Stomach (tissue), 9 donors: Measurements from ENCODE around the gene MSANTD2. TPM values are rescaled to one million over a fixed set of nuclear protein-coding genes. Genes with fewer than 3 reads are reported as not detected.

Experiments used
- DNase-seq, 2 donors: peaks; one replicate each; pipeline versions ENCODE4 v3.0.0 to v3.0.0-alpha.2; 2013 to 2019
- H3K27ac ChIP-seq, 5 donors: fragments of 200-600 bp in 4 of 5; sonication (generic) in 4 of 5; one replicate each; pipeline ENCODE4 v1.5.1; 2013 to 2019; ENCODE audit warnings: mild to moderate bottlenecking in 1 of 5, moderate library complexity in 1 of 5
- H3K27me3 ChIP-seq, 3 donors: fragments of 200-600 bp; sonication (generic); one replicate each; pipeline ENCODE4 v1.5.1; 2017 to 2019; ENCODE audit warnings: mixed run types in 1 of 3
- H3K36me3 ChIP-seq, 4 donors: fragments of 200-600 bp; sonication (generic); 1 replicate in 3 of 4; 2 replicates in 1 of 4; pipeline ENCODE4 v1.5.1; 2016 to 2019
- H3K4me1 ChIP-seq, 4 donors: fragments of 200-600 bp; sonication (generic); one replicate each; pipeline ENCODE4 v1.5.1; 2016 to 2019
- H3K4me3 ChIP-seq, 4 donors: fragments of 200-600 bp; sonication (generic) in 3 of 4; one replicate each; pipeline ENCODE4 v1.5.1; 2016 to 2019; ENCODE audit warnings: mild to moderate bottlenecking in 1 of 4
- H3K9me3 ChIP-seq, 4 donors: fragments of 200-600 bp; sonication (generic); one replicate each; pipeline ENCODE4 v1.5.1; 2016 to 2019
- EP300 ChIP-seq: sonication (generic); formaldehyde crosslinking; IDR thresholded peaks from one replicate; pipeline ENCODE4 v1.6.1; 2017; ENCODE audit warnings: antibody characterized with exemption
- POLR2A ChIP-seq, 4 donors: fragments of 450-650 bp; IDR thresholded peaks; one replicate each; pipeline ENCODE4 v1.6.1; 2016; ENCODE audit warnings: antibody characterized with exemption in 4 of 4, control low read depth in 2 of 4, mild to moderate bottlenecking in 1 of 4, moderate library complexity in 1 of 4
- POLR2AphosphoS5 ChIP-seq, 3 donors: sonication (generic); formaldehyde crosslinking; IDR thresholded peaks; one replicate each; pipeline ENCODE4 v1.6.1; 2016; ENCODE audit warnings: antibody characterized with exemption in 3 of 3
- WGBS, 5 donors: extraction: QIAGEN DNeasy Blood & Tissue Kit in 3 of 5; methylation state at CpG; one replicate each; pipeline versions ENCODE4 v1.1.5 to v1.1.7; 2013 to 2018; 5-methylcytosine and 5-hydroxymethylcytosine counted together
- intact Hi-C: fragments of 100-400 bp; cut with DNase I; formaldehyde crosslinking; loops from one replicate; pipeline ENCODE4 v1.15.1; 2023; ENCODE audit warnings: low total_unique reads
- polyA plus RNA-seq, 3 donors: library from polyadenylated mRNA; stranded (reverse); fragments of 200-250 nt; gene quantifications; one replicate each; pipeline ENCODE4 v1.2.3, GENCODE V29; 2013
- total RNA-seq, 5 donors: library from RNA; depleted of rRNA; stranded (reverse); fragments of >200 nt; gene quantifications; one replicate each; pipeline versions ENCODE4 v1.1.0 to v1.2.3, GENCODE V29; 2014 to 2016
- TF ChIP-seq, protein P1 (sequence below), 7 experiments: fragments of 450-650 bp in 4 of 7; fragments of 200-600 bp in 3 of 7; sonication (generic) in 3 of 7; IDR thresholded peaks; one replicate each; pipeline ENCODE4 v1.5.1; 2016 to 2019; ENCODE audit warnings: antibody characterized with exemption in 7 of 7, control low read depth in 2 of 7, mild to moderate bottlenecking in 1 of 7
- donor health status: healthy with polysubstance abuse.
- donor health status: Bipolar disorder and iron deficiency.
- donor health status: healthy.

The MSANTD2 gene
- total and polyA plus RNA-seq, 8 donors, result 2.8 to 40.2 (median 8.3) TPM

GRCh38 chr11:124807660-124808270, 7.6 kb upstream of the MSANTD2 start:
- intact Hi-C loops, result no loop called here
- no peak overlapping the region for H3K4me3 ChIP-seq
- TF ChIP-seq POLR2A (IDR thresholded peaks at IDR 0.05), result no peak
- no peak for TF ChIP-seq EP300
- TF ChIP-seq, protein P1, sequence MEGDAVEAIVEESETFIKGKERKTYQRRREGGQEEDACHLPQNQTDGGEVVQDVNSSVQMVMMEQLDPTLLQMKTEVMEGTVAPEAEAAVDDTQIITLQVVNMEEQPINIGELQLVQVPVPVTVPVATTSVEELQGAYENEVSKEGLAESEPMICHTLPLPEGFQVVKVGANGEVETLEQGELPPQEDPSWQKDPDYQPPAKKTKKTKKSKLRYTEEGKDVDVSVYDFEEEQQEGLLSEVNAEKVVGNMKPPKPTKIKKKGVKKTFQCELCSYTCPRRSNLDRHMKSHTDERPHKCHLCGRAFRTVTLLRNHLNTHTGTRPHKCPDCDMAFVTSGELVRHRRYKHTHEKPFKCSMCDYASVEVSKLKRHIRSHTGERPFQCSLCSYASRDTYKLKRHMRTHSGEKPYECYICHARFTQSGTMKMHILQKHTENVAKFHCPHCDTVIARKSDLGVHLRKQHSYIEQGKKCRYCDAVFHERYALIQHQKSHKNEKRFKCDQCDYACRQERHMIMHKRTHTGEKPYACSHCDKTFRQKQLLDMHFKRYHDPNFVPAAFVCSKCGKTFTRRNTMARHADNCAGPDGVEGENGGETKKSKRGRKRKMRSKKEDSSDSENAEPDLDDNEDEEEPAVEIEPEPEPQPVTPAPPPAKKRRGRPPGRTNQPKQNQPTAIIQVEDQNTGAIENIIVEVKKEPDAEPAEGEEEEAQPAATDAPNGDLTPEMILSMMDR (IDR thresholded peaks at IDR 0.05), result no peak
- TF ChIP-seq POLR2AphosphoS5 (IDR thresholded peaks at IDR 0.05), result no peak
- no peak overlapping the region for H3K27ac ChIP-seq
- peaks cover 8 to 23% (median 17%) of the 10 kb centered on the region in 4 donors for H3K36me3 ChIP-seq
- DNase-seq, result no peak
- H3K9me3 ChIP-seq, result no peaks in the 10 kb centered on the region
- no peaks in the 10 kb centered on the region for H3K4me1 ChIP-seq
- H3K27me3 ChIP-seq, result no peaks in the 10 kb centered on the region
- WGBS, 5 donors, result 83 to 94% (median 88%) methylated on average over 6 of the region's 6 CpGs

GRCh38 chr11:124807201-124807600, 7.0 kb upstream of the MSANTD2 start:
- H3K4me1 ChIP-seq, result no peaks in the 10 kb centered on the region
- no peaks in the 10 kb centered on the region for H3K27me3 ChIP-seq
- no peak overlapping the region for H3K4me3 ChIP-seq
- TF ChIP-seq, protein P1 (IDR thresholded peaks at IDR 0.05), result no peak
- TF ChIP-seq POLR2AphosphoS5 (IDR thresholded peaks at IDR 0.05) (no peak), POLR2A (IDR thresholded peaks at IDR 0.05) (no peak), EP300 (no peak)
- H3K27ac ChIP-seq, result no peak overlapping the region
- H3K9me3 ChIP-seq, result no peaks in the 10 kb centered on the region
- 85 to 98% (median 95%) methylated on average over 5 of the region's 5 CpGs for WGBS, 5 donors
- intact Hi-C loops, result no loop called here
- no peak for DNase-seq
- H3K36me3 ChIP-seq, result peaks cover 8 to 23% (median 17%) of the 10 kb centered on the region in 4 donors

GRCh38 chr11:124804884-124805283, 4.7 kb upstream of the MSANTD2 start:
- H3K27ac ChIP-seq, result no peak overlapping the region
- no peak overlapping the region for H3K4me3 ChIP-seq
- H3K36me3 ChIP-seq, result peaks cover 8 to 23% (median 17%) of the 10 kb centered on the region in 4 donors
- 83 to 93% (median 84%) methylated on average over 3 of the region's 3 CpGs for WGBS, 5 donors
- H3K27me3 ChIP-seq, result no peaks in the 10 kb centered on the region
- peaks cover 0 to 13% (median 9%) of the 10 kb centered on the region in 4 donors for H3K4me1 ChIP-seq
- intact Hi-C loops, result no loop called here
- no peak for DNase-seq
- H3K9me3 ChIP-seq, result no peaks in the 10 kb centered on the region
- TF ChIP-seq, protein P1 (IDR thresholded peaks at IDR 0.05), result no peak
- no peak for TF ChIP-seq POLR2AphosphoS5 (IDR thresholded peaks at IDR 0.05)
- no peak for TF ChIP-seq POLR2A (IDR thresholded peaks at IDR 0.05)
- TF ChIP-seq EP300, result no peak

DNA sequence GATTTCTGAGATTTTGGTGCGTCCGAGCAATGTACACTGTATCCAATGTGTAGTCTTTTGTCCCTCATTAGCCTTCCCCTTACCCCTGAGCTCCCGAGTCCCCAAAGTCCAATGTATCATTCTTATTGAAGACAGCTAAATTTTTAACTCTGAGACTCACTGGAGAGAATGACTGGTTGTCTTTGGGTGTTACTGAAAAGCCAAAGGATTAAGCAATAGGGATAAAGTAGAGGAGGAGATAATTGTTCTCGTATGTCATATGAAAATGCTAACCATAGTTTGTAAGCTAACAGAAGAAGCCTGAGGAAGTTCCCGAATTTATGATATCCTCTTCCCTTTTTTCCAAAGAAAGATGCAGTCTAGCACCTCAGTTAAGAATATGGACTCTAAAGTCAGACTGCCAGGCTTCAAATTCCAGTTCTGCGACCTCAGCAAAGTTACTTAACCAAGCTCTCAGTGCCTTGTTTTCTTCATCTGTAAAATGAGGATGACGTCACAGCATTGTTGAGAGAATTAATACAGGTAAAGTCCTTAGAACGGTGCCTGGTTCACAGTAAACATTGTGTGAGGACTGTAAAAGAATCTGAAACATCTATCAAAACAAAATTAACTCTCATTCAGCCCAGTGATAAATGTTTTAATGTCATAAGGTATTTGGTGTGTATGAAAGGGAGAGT, 1.6 kb upstream of the MSANTD2 start:
- H3K4me1 ChIP-seq, result peaks cover 15 to 41% (median 34%) of the 10 kb centered on the region in 4 donors
- H3K27me3 ChIP-seq, result no peaks in the 10 kb centered on the region
- no peaks in the 10 kb centered on the region for H3K9me3 ChIP-seq
- DNase-seq, result no peak
- 77 to 87% (median 82%) methylated on average over 8 of the region's 8 CpGs for WGBS, 5 donors
- peaks cover 8 to 17% (median 12%) of the 10 kb centered on the region in 4 donors for H3K36me3 ChIP-seq
- peak overlapping the region in 3 of 5 donors; percentile 98 to 100 (median 99) for H3K27ac ChIP-seq
- intact Hi-C loops, result no loop called here
- TF ChIP-seq POLR2A (IDR thresholded peaks at IDR 0.05) (no peak), POLR2AphosphoS5 (IDR thresholded peaks at IDR 0.05) (no peak), EP300 (no peak)
- TF ChIP-seq, protein P1 (IDR thresholded peaks at IDR 0.05), result no peak
- no peak overlapping the region for H3K4me3 ChIP-seq
